WTC11 (cell line): ENCODE measurements around the gene FOXO3.

Experiments
- CBFB ChIP-seq: sonication (generic); formaldehyde crosslinking; IDR thresholded peaks from 2 replicates; pipeline ENCODE4 v1.8.1; 2022; ENCODE audit warnings: mild to moderate bottlenecking, low read depth, missing genetic modification reagents
- CREB1 ChIP-seq: sonication (generic); formaldehyde crosslinking; IDR thresholded peaks from 2 replicates; pipeline ENCODE4 v1.8.0; 2023; ENCODE audit warnings: mild to moderate bottlenecking, missing genetic modification reagents
- CTCF ChIP-seq: fragments of 200-600 bp; IDR thresholded peaks from 2 replicates; pipeline ENCODE4 v1.8.0; 2022; ENCODE audit warnings: antibody characterized with exemption
- E2F4 ChIP-seq: sonication (generic); formaldehyde crosslinking; IDR thresholded peaks from 2 replicates; pipeline ENCODE4 v1.8.1; 2022; ENCODE audit warnings: low read depth, mild to moderate bottlenecking, moderate library complexity, missing genetic modification reagents, borderline replicate concordance
- HMGXB4 ChIP-seq: sonication (generic); formaldehyde crosslinking; IDR thresholded peaks from 2 replicates; pipeline ENCODE4 v1.8.1; 2023; ENCODE audit warnings: mild to moderate bottlenecking, moderate library complexity, missing genetic modification reagents
- IRF2 ChIP-seq: sonication (generic); formaldehyde crosslinking; IDR thresholded peaks from 2 replicates; pipeline ENCODE4 v1.8.0; 2022; ENCODE audit warnings: low read depth, missing genetic modification reagents, borderline replicate concordance
- MYBL2 ChIP-seq: sonication (generic); formaldehyde crosslinking; IDR thresholded peaks from 2 replicates; pipeline ENCODE4 v1.8.1; 2023; ENCODE audit warnings: mild to moderate bottlenecking, moderate library complexity, missing genetic modification reagents
- SMAD3 ChIP-seq: sonication (generic); formaldehyde crosslinking; IDR thresholded peaks from 2 replicates; pipeline ENCODE4 v1.8.0; 2022; ENCODE audit warnings: missing genetic modification reagents, mild to moderate bottlenecking, borderline replicate concordance
- TF ChIP-seq, protein P1 (sequence below): sonication (generic); formaldehyde crosslinking; IDR thresholded peaks from 2 replicates; pipeline ENCODE4 v1.8.1; 2022; ENCODE audit warnings: low read depth, missing genetic modification reagents, borderline replicate concordance
- TF ChIP-seq, protein P2 (sequence below): sonication (generic); formaldehyde crosslinking; IDR thresholded peaks from 2 replicates; pipeline ENCODE4 v1.8.0; 2023; ENCODE audit warnings: missing genetic modification reagents, mild to moderate bottlenecking, borderline replicate concordance

GRCh38 chr6:108655806-108656651 lies 95.3 kb downstream of the FOXO3 start:
- TF ChIP-seq CTCF = no peak
- TF ChIP-seq, protein P1, sequence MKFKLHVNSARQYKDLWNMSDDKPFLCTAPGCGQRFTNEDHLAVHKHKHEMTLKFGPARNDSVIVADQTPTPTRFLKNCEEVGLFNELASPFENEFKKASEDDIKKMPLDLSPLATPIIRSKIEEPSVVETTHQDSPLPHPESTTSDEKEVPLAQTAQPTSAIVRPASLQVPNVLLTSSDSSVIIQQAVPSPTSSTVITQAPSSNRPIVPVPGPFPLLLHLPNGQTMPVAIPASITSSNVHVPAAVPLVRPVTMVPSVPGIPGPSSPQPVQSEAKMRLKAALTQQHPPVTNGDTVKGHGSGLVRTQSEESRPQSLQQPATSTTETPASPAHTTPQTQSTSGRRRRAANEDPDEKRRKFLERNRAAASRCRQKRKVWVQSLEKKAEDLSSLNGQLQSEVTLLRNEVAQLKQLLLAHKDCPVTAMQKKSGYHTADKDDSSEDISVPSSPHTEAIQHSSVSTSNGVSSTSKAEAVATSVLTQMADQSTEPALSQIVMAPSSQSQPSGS (CRISPR knock-in tag) = no peak
- no peak for TF ChIP-seq E2F4 (CRISPR knock-in tag)
- TF ChIP-seq IRF2 = no peak
- TF ChIP-seq SMAD3 (CRISPR knock-in tag) = no peak
- no peak for TF ChIP-seq HMGXB4 (CRISPR knock-in tag)
- no peak for TF ChIP-seq MYBL2
- TF ChIP-seq CREB1 (CRISPR knock-in tag) = no peak
- TF ChIP-seq CBFB = no peak
- TF ChIP-seq, protein P2, sequence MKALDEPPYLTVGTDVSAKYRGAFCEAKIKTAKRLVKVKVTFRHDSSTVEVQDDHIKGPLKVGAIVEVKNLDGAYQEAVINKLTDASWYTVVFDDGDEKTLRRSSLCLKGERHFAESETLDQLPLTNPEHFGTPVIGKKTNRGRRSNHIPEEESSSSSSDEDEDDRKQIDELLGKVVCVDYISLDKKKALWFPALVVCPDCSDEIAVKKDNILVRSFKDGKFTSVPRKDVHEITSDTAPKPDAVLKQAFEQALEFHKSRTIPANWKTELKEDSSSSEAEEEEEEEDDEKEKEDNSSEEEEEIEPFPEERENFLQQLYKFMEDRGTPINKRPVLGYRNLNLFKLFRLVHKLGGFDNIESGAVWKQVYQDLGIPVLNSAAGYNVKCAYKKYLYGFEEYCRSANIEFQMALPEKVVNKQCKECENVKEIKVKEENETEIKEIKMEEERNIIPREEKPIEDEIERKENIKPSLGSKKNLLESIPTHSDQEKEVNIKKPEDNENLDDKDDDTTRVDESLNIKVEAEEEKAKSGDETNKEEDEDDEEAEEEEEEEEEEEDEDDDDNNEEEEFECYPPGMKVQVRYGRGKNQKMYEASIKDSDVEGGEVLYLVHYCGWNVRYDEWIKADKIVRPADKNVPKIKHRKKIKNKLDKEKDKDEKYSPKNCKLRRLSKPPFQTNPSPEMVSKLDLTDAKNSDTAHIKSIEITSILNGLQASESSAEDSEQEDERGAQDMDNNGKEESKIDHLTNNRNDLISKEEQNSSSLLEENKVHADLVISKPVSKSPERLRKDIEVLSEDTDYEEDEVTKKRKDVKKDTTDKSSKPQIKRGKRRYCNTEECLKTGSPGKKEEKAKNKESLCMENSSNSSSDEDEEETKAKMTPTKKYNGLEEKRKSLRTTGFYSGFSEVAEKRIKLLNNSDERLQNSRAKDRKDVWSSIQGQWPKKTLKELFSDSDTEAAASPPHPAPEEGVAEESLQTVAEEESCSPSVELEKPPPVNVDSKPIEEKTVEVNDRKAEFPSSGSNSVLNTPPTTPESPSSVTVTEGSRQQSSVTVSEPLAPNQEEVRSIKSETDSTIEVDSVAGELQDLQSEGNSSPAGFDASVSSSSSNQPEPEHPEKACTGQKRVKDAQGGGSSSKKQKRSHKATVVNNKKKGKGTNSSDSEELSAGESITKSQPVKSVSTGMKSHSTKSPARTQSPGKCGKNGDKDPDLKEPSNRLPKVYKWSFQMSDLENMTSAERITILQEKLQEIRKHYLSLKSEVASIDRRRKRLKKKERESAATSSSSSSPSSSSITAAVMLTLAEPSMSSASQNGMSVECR (CRISPR knock-in tag) = no peak
